T-helper 1 cell (primary cell): ENCODE data around the gene LRRTM3.

Experiments used
- DNase-seq, 5 donors: peaks; one replicate each; pipeline ENCODE4 v3.0.0-alpha.2; 2012 to 2020

The LRRTM3 gene

GRCh38 chr10:67033878-67034277 lies 108.0 kb downstream of the LRRTM3 start:
- no peak for DNase-seq

DNA sequence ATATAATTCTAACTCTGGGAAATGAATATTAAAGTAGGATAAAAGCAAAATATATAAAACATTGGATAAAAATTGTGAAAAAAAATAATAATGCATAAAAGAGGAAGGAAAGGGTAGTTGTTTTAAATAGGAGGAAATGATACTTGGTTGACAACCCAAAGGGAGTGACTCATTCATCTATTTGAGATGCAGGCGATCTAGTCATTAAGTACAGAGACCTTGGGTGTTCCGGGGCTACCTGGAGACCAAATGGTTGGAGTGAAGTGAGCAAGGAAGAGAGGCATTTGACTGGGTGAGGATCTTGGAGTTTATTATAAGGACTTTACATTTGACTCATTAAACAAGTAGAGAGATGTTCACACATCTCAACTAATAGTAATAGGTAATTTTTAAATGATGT lies 111.0 kb downstream of the LRRTM3 start:
- DNase-seq: no peak

GRCh38 chr10:67043041-67043440 lies 117.2 kb downstream of the LRRTM3 start:
- no peak for DNase-seq

- DNase-seq: no peak
Observed at GRCh38 chr10:67045404-67045803, 119.6 kb downstream of the LRRTM3 start.

GRCh38 chr10:67046507-67046906 lies 120.7 kb downstream of the LRRTM3 start:
- DNase-seq: no peak

DNA sequence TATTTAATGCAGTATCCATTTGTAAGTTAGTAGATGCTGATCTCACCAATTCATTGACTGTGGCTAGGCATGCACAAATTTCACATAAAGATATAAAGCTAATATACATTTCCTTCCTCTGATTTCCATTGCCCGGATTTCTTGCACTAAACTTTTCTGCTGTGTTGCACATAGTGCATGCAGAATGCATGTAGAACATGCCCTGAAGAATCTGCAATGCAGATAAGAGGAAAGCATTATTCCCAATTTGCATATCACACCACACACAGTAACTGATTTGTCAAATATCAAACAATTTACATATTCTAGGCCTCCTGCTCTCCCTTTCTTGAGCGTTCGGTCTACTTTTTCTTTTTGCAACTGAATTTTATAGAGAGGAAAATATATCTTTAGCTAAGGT lies 124.2 kb downstream of the LRRTM3 start:
- DNase-seq: no peak

DNA sequence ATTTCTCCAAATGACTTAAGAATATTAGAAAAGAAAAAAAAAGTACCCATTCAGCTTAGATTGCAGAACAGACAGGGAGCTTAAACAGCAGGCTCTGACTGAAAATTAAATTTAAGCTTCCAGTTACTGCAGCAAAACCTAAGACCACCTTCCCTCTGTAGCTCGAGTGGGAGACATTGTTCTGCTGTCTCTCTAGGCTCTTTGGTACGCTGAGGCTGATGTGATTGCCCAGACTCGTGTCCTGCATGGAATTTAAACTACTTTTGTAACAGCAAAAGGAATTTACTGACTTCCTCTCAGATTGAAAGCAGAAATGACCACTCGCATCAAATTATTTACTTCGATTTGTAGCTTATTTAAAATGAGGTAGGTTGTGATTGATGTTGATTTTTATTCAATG lies 124.6 kb downstream of the LRRTM3 start:
- DNase-seq: no peak

DNA sequence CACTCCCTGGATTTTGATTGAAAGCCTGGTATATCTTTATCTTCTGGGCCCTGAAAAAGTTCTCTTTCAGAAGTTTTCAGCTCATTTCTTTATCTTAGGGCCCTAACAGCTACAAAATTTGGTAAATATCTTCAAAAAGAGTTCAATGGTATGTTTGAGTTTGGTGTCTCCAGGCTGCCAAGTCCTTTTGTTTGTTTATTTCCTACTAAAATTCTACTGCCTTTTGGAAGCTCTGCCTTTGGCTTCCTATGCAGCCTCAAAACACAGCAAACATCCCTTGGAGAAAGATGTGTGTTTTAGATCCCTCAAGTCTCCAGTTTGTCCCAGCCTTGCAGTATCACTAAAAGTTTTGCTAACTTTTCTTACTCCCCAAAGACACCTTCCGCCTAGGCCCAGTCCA lies 146.8 kb downstream of the LRRTM3 start:
- DNase-seq: no peak

GRCh38 chr10:67075491-67075971 lies 149.7 kb downstream of the LRRTM3 start:
- no peak for DNase-seq

DNA sequence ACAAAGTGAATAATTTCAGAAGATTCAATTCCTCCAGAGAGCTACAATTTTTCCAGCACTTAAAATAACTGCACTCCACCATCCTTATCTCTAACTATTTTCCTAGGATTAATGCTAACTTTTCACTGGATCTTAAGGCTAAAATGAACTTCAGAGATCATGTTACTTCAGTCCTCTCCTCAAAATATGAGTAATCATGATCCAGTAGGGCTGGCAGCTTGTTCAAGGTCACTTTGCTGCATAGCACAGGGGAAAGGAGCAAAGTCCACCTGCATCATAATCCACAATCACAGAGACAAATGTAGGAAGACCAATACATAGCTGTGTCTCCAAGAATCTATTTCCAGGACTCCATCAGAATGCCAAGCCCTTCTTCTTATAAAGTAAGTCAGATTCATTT lies 150.3 kb downstream of the LRRTM3 start:
- no peak for DNase-seq

- no peak for DNase-seq
Observed at GRCh38 chr10:67077376-67077775, 151.5 kb downstream of the LRRTM3 start.

GRCh38 chr10:67079126-67079525 lies 153.3 kb downstream of the LRRTM3 start:
- no peak for DNase-seq

GRCh38 chr10:67086327-67087134 lies 160.7 kb downstream of the LRRTM3 start:
- DNase-seq: no peak

- no peak for DNase-seq
Observed at GRCh38 chr10:67087135-67087425, 161.2 kb downstream of the LRRTM3 start.

GRCh38 chr10:67088036-67088435 lies 162.2 kb downstream of the LRRTM3 start:
- no peak for DNase-seq

DNA sequence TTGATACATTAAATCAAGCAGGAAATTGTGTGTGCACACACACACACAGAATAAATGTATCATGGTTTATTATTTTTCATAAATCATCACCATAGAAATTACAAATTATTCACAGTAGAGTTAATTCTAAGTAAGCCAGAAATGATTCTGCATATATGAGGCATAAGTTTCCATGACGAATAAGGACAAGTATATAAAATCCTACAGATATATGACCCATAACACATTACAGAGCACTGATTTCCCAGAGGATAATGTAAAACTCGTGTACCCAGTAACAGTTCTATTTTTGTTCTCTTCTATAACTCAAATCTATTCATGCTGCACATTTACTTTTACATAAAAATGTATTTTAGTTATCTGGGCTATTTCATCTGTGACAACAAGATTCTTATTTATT lies 169.7 kb downstream of the LRRTM3 start:
- DNase-seq: no peak

GRCh38 chr10:67098461-67098860 lies 172.6 kb downstream of the LRRTM3 start:
- DNase-seq: no peak

- no peak for DNase-seq
Observed at GRCh38 chr10:67100951-67101350, 175.1 kb downstream of the LRRTM3 start.

- no peak for DNase-seq
Observed at GRCh38 chr10:67107670-67108069, 181.8 kb downstream of the LRRTM3 start.

DNA sequence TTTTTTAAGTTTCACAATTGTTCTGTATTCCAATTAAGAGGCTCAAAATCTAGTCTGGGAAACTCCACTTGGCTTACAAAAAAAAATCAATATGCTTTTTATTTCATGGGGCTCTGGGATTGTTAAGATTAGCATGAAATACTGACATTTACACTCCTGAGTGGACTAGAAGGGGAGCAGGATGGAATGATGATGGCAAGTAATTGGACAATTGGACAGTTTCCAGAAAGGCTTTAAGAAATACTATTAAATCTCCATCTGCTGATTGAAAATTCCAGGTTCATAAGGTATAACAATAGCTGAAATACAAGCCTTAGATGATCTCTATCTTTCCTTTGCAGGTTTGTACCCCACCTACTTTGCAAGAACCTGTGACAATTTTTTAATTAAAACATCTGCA lies 184.4 kb downstream of the LRRTM3 start:
- DNase-seq: no peak

GRCh38 chr10:67112765-67113164 lies 186.9 kb downstream of the LRRTM3 start:
- DNase-seq: no peak

DNA sequence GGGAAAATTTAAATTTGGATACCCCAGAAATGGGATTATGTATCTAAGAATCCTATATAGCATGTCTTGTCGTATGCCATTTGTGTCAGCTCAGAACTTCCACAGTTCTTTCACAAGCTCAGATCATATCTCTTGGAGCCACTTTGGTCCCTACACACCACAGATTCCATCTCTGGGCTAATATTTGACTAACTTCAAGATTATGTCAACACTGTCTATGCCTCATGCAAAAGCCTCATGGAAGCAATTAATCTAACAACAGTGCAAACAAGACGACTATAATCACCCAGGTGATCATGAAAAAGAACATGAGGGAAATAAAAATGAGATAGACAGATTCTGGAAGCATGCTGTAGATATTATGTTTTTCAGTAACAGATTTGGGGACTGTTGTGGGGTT lies 189.1 kb downstream of the LRRTM3 start:
- DNase-seq: no peak

DNA sequence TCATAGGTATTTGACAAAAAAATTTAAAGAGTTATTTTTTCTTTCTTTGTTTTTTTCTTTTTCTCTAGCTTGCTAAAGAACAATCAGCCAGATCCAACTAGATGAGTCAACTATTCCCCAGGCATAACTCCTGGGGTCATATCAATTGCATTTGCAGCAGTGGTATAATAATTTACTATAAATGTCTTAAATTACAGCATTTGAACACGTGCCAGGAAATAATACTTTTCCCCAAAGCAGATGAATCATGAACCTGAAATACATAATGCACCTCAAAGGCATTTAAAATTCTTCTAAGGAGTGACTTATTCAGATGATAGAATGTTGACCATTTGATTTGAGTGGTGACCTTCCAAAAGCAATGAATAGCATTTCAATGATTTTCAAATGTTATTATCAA lies 190.1 kb downstream of the LRRTM3 start:
- DNase-seq: no peak

DNA sequence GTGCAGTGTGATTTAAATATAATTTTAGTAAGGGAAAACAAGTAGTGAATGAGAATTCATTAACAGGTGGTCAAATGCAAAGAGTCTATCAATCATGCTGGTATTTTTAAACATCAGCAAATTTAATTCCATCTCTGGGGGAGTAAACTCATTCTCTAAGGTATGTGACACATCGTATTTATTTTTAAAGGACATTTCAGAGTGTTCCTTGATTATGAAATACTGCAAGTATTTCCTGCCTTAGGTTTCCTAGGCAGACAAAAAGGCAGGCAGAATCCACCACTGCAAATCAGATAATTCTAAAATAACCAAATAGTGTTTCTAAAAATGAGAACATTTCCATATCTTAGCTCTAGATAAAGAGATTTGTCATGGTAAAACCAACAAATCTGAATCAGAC lies 193.8 kb downstream of the LRRTM3 start:
- no peak for DNase-seq

- no peak for DNase-seq
Observed at GRCh38 chr10:67127441-67127840, 201.6 kb downstream of the LRRTM3 start.
